Endothelial cell (in vitro differentiated cells): ENCODE results near the gene TNRC6B. TPM values are rescaled to one million over a fixed set of nuclear protein-coding genes. Genes with fewer than 3 reads are reported as not detected.
A peak's percentile ranks its signal among the peaks of the same experiment; 100 is the strongest.
"Not testable (repeated sequence)": the region's sequence is repeated elsewhere in the genome, so short reads cannot be mapped to it uniquely, and the experiment has no call there.

ENCODE experiments used
- DNase-seq: peaks from one replicate; pipeline ENCODE4 v3.0.0; 2021; ENCODE audit warnings: low spot score
- H3K27ac Mint-ChIP-seq: one replicate; pipeline ENCODE4 v1.8.0; 2021; ENCODE audit warnings: mixed read lengths, inconsistent platforms; ENCODE audit not compliant: unreplicated experiment
- H3K27me3 Mint-ChIP-seq: one replicate; pipeline ENCODE4 v1.8.0; 2021; ENCODE audit warnings: mild to moderate bottlenecking, moderate library complexity, mixed read lengths, inconsistent platforms; ENCODE audit not compliant: unreplicated experiment
- H3K36me3 Mint-ChIP-seq: one replicate; pipeline ENCODE4 v1.8.0; 2021; ENCODE audit warnings: mild to moderate bottlenecking, low read depth, mixed read lengths, inconsistent platforms; ENCODE audit not compliant: unreplicated experiment
- H3K4me1 Mint-ChIP-seq: one replicate; pipeline ENCODE4 v1.8.0; 2021; ENCODE audit warnings: mild to moderate bottlenecking, mixed read lengths, inconsistent platforms; ENCODE audit not compliant: unreplicated experiment
- H3K4me3 Mint-ChIP-seq: one replicate; pipeline ENCODE4 v1.8.0; 2021; ENCODE audit warnings: mild to moderate bottlenecking, mixed read lengths, inconsistent platforms; ENCODE audit not compliant: unreplicated experiment
- H3K9me3 Mint-ChIP-seq: one replicate; pipeline ENCODE4 v1.8.0; 2021; ENCODE audit warnings: mixed read lengths, inconsistent platforms; ENCODE audit not compliant: unreplicated experiment
- total RNA-seq: library from RNA; stranded (reverse); fragmentation: NEBNext Ultra II Directional; extraction: Animal tissue kit (Norgen Biotek cat#: 25700); gene quantifications from one replicate; pipeline ENCODE4 v1.2.1, GENCODE V29; 2021; ENCODE audit not compliant: unreplicated experiment
- TF ChIP-seq, protein P1 (sequence below): fragments of 200-600 bp; sonication (generic); IDR thresholded peaks from one replicate; pipeline ENCODE4 v1.5.0; 2021; ENCODE audit warnings: antibody characterized with exemption; ENCODE audit not compliant: unreplicated experiment

Gene TNRC6B
- total RNA-seq, 1 donor from 2014 or later: 53.4 TPM

DNA sequence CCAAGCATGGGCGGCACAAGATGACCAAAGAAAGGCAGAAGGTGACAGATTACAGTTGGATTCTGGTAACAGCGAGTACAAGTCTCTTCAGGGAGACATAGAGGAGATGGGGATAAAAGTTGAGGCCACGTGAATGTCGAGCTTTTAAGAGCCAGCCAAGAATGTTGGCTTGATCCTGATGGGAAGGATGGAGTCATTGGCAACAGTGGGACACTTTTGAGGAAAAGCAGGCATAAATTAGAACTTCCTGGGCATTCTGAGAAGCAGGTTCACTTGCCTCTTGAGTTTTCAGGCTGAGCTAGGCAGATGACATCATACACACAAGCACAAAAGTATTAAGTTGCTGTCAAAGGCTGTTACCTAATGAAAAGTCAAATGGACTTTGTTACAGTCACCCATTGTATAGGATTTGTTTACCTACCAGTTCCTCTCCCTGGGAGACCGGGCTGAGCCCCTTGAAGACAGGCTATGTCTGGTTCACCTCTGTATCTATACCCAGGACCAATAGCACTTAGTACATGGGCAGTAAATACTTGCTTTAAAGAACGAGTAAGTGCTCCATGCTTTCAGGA, 41.1 kb downstream of the TNRC6B start:
- peaks cover 66% of the 10 kb centered on the region for H3K4me1 Mint-ChIP-seq
- peak overlapping the region; percentile 42 for H3K27ac Mint-ChIP-seq
- peak overlapping the region; percentile 56 for H3K4me3 Mint-ChIP-seq
- TF ChIP-seq, protein P1, sequence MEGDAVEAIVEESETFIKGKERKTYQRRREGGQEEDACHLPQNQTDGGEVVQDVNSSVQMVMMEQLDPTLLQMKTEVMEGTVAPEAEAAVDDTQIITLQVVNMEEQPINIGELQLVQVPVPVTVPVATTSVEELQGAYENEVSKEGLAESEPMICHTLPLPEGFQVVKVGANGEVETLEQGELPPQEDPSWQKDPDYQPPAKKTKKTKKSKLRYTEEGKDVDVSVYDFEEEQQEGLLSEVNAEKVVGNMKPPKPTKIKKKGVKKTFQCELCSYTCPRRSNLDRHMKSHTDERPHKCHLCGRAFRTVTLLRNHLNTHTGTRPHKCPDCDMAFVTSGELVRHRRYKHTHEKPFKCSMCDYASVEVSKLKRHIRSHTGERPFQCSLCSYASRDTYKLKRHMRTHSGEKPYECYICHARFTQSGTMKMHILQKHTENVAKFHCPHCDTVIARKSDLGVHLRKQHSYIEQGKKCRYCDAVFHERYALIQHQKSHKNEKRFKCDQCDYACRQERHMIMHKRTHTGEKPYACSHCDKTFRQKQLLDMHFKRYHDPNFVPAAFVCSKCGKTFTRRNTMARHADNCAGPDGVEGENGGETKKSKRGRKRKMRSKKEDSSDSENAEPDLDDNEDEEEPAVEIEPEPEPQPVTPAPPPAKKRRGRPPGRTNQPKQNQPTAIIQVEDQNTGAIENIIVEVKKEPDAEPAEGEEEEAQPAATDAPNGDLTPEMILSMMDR: no peak
- H3K36me3 Mint-ChIP-seq: peaks cover 13% of the 10 kb centered on the region
- H3K9me3 Mint-ChIP-seq: no peaks in the 10 kb centered on the region
- no peak for DNase-seq
- peaks cover 4% of the 10 kb centered on the region for H3K27me3 Mint-ChIP-seq

- peaks cover 61% of the 10 kb centered on the region for H3K4me1 Mint-ChIP-seq
- peaks cover 4% of the 10 kb centered on the region for H3K27me3 Mint-ChIP-seq
- H3K27ac Mint-ChIP-seq: peak overlapping the region; percentile 44
- no peak for DNase-seq
- TF ChIP-seq, protein P1: no peak
- no peaks in the 10 kb centered on the region for H3K9me3 Mint-ChIP-seq
- H3K36me3 Mint-ChIP-seq: peaks cover 13% of the 10 kb centered on the region
- H3K4me3 Mint-ChIP-seq: no peak overlapping the region
Measured at GRCh38 chr22:40220316-40221054, 42.8 kb downstream of the TNRC6B start.

DNA sequence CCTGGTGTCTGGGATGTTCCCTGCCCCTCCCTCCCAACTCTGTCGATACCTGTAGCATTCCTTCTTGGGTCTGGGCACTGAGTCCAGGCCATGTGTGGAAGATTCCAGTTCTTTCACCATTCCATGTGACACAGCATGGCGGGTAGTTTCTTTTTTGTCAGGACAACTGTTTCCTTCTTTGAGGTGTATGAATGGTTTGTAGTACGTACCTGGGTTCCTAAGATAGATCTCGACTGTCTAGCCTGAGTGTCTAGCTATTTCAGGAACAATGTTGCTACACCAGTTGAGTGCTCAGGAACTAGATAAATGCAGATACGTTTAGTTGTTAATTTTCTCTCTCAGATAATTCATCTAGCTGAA, 43.3 kb downstream of the TNRC6B start:
- Mint-ChIP-seq H3K27ac (peak overlapping the region; percentile 64), H3K4me1 (peaks cover 56% of the 10 kb centered on the region)

DNA sequence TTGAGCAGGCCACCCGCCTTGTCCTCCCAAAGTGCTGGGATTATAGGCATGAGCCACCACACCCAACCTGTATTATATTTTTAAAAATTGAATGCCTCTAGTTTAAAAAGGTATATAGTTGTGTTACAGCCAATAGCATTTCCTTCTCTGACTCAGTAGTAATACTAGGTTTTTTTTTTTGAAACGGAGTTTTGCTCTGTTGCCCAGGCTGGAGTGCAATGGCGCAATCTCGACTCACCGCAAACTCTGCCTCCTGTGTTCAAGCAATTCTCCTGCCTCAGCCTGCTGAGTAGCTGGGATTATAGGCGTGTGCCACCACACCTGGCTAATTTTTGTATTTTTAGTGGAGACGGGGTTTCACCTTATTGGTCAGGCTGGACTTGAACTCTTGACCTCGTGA, 45.3 kb downstream of the TNRC6B start:
- peaks cover 43% of the 10 kb centered on the region for H3K4me1 Mint-ChIP-seq
- not testable (repeated sequence) for H3K36me3 Mint-ChIP-seq, H3K9me3 Mint-ChIP-seq, H3K27me3 Mint-ChIP-seq, DNase-seq, H3K27ac Mint-ChIP-seq, H3K4me3 Mint-ChIP-seq

More for the DNA sequence above, 43.3 kb downstream of the TNRC6B start:
- no peak for DNase-seq
- no peak overlapping the region for H3K4me3 Mint-ChIP-seq
- no peaks in the 10 kb centered on the region for H3K9me3 Mint-ChIP-seq
- TF ChIP-seq, protein P1: no peak
- H3K36me3 Mint-ChIP-seq: peaks cover 8% of the 10 kb centered on the region
- H3K27me3 Mint-ChIP-seq: peaks cover 4% of the 10 kb centered on the region

- H3K9me3 Mint-ChIP-seq: no peaks in the 10 kb centered on the region
- peaks cover 4% of the 10 kb centered on the region for H3K36me3 Mint-ChIP-seq
- TF ChIP-seq, protein P1: no peak
- H3K27me3 Mint-ChIP-seq: peaks cover 2% of the 10 kb centered on the region
- no peak overlapping the region for H3K27ac Mint-ChIP-seq
- peaks cover 29% of the 10 kb centered on the region for H3K4me1 Mint-ChIP-seq
- DNase-seq: no peak
- H3K4me3 Mint-ChIP-seq: no peak overlapping the region
Measured at GRCh38 chr22:40224702-40225101, 47.0 kb downstream of the TNRC6B start.
